Kidney epithelial cell (primary cell): Measurements from ENCODE around the gene TRABD2A. TPM values are rescaled to one million over a fixed set of nuclear protein-coding genes. Genes with fewer than 3 reads are reported as not detected.

Experiments used
- DNase-seq: peaks from one replicate; pipeline ENCODE4 v3.0.0-alpha.2; 2010; ENCODE audit warnings: low read depth
- H3K27me3 ChIP-seq: 2 replicates; pipeline ENCODE4 v1.6.0; 2011; ENCODE audit warnings: low read length; ENCODE audit not compliant: control insufficient read depth, insufficient read depth
- H3K36me3 ChIP-seq: 2 replicates; pipeline ENCODE4 v1.5.1; 2011; ENCODE audit warnings: low read length; ENCODE audit not compliant: control insufficient read depth, insufficient read depth
- H3K4me3 ChIP-seq: 2 replicates; pipeline ENCODE4 v1.5.1; 2011; ENCODE audit warnings: low read depth, mild to moderate bottlenecking, control low read depth, low read length
- total RNA-seq: library from RNA; depleted of rRNA; stranded (reverse); fragments of >200 nt; gene quantifications from 2 replicates; pipeline ENCODE4 v1.2.3, GENCODE V29; 2015
- TF ChIP-seq, protein P1 (sequence below): IDR thresholded peaks from 2 replicates; pipeline ENCODE4 v1.5.1; 2011; ENCODE audit warnings: mild to moderate bottlenecking, moderate library complexity, low read length, control low read depth, inconsistent platforms; ENCODE audit not compliant: insufficient read depth, poor library complexity, severe bottlenecking

The TRABD2A gene
- total RNA-seq, 1 donor from 2014 or later, result 0.50 TPM

DNA sequence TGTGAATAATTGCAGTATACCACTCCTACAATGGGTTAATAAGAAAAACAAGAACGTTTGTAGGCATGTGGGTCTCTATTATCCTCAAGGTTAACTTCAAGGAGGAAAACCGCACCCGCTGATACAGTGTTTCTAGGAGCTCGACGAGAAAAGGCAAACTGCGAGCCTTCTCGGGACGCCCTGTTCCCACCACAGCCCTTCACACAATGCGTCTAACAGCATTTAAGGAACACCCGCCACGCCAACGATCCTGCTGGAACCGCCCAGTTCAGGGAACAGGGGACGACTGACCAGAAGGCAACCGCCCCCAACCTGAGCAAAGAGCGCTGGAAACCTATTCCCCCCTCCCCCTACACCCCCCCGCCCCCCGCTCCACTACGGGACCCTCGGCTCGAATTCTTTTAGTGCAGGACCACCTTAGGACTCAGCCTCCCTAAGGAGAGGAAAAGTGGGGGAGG is 23.9 kb upstream of the TRABD2A start:
- peaks cover 1% of the 10 kb centered on the region for H3K36me3 ChIP-seq
- TF ChIP-seq, protein P1, sequence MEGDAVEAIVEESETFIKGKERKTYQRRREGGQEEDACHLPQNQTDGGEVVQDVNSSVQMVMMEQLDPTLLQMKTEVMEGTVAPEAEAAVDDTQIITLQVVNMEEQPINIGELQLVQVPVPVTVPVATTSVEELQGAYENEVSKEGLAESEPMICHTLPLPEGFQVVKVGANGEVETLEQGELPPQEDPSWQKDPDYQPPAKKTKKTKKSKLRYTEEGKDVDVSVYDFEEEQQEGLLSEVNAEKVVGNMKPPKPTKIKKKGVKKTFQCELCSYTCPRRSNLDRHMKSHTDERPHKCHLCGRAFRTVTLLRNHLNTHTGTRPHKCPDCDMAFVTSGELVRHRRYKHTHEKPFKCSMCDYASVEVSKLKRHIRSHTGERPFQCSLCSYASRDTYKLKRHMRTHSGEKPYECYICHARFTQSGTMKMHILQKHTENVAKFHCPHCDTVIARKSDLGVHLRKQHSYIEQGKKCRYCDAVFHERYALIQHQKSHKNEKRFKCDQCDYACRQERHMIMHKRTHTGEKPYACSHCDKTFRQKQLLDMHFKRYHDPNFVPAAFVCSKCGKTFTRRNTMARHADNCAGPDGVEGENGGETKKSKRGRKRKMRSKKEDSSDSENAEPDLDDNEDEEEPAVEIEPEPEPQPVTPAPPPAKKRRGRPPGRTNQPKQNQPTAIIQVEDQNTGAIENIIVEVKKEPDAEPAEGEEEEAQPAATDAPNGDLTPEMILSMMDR, result no peak
- DNase-seq, result no peak
- no peaks in the 10 kb centered on the region for H3K27me3 ChIP-seq
- H3K4me3 ChIP-seq, result peak overlapping the region; percentile 91

GRCh38 chr2:84904151-84904550 is 23.3 kb upstream of the TRABD2A start:
- H3K36me3 ChIP-seq, result peaks cover 1% of the 10 kb centered on the region
- no peaks in the 10 kb centered on the region for H3K27me3 ChIP-seq
- TF ChIP-seq, protein P1, result no peak
- H3K4me3 ChIP-seq, result no peak overlapping the region
- DNase-seq, result no peak

- TF ChIP-seq, protein P1, result no peak
- Histone ChIP-seq H3K36me3 (peaks cover 1% of the 10 kb centered on the region), H3K4me3 (no peak overlapping the region), H3K27me3 (no peaks in the 10 kb centered on the region)
- no peak for DNase-seq
These were observed 21.6 kb upstream of the TRABD2A start for GRCh38 chr2:84902526-84902925.

- DNase-seq, result no peak
- TF ChIP-seq, protein P1, result no peak
These were observed 20.8 kb upstream of the TRABD2A start for GRCh38 chr2:84901593-84902120.

GRCh38 chr2:84900971-84901370 is 20.1 kb upstream of the TRABD2A start:
- Histone ChIP-seq H3K27me3 (no peaks in the 10 kb centered on the region), H3K36me3 (no peaks in the 10 kb centered on the region), H3K4me3 (no peak overlapping the region)
- no peak for DNase-seq
- TF ChIP-seq, protein P1, result no peak

More at GRCh38 chr2:84901593-84902120, 20.8 kb upstream of the TRABD2A start:
- Histone ChIP-seq H3K36me3 (peaks cover under 1% of the 10 kb centered on the region), H3K4me3 (no peak overlapping the region), H3K27me3 (no peaks in the 10 kb centered on the region)
